Fibroblast of pulmonary artery (primary cell): Measurements from ENCODE around the gene PCGF5.

Source experiments
- DNase-seq: peaks from one replicate; pipeline ENCODE4 v3.0.0-alpha.2; 2010; ENCODE audit warnings: low read depth
- H3K4me3 ChIP-seq: replicated peaks from 2 replicates; pipeline ENCODE4 v1.5.1; 2011; ENCODE audit warnings: low read depth, mild to moderate bottlenecking, control low read depth, low read length, moderate library complexity
- CTCF ChIP-seq: IDR thresholded peaks from 2 replicates; pipeline ENCODE4 v1.5.1; 2011; ENCODE audit warnings: mild to moderate bottlenecking, control low read depth, low read length, inconsistent platforms; ENCODE audit errors: missing control alignments

The PCGF5 gene

GRCh38 chr10:91210014-91210413 lies 10.4 kb upstream of the PCGF5 start:
- no peak for DNase-seq
- TF ChIP-seq CTCF: no peak
- no peak overlapping the region for H3K4me3 ChIP-seq

- H3K4me3 ChIP-seq: no peak overlapping the region
- no peak for DNase-seq
- TF ChIP-seq CTCF: no peak
Observed at GRCh38 chr10:91210435-91210834, 10.0 kb upstream of the PCGF5 start.

- no peak for DNase-seq
- no peak overlapping the region for H3K4me3 ChIP-seq
- TF ChIP-seq CTCF: no peak
Observed at GRCh38 chr10:91211675-91212074, 8.8 kb upstream of the PCGF5 start.

- H3K4me3 ChIP-seq: no peak overlapping the region
- DNase-seq: no peak
- TF ChIP-seq CTCF: no peak
Observed at GRCh38 chr10:91214911-91215310, 5.6 kb upstream of the PCGF5 start.

- TF ChIP-seq CTCF: no peak
- H3K4me3 ChIP-seq: no peak overlapping the region
- no peak for DNase-seq
Observed at GRCh38 chr10:91215384-91215783, 5.1 kb upstream of the PCGF5 start.

GRCh38 chr10:91219371-91220193 lies 881 bp upstream of the PCGF5 start:
- no peak for DNase-seq

More at GRCh38 chr10:91219371-91220193, 881 bp upstream of the PCGF5 start:
- no peak overlapping the region for H3K4me3 ChIP-seq
- TF ChIP-seq CTCF: no peak
